ENCODE data around the gene HOMER1.

Gene HOMER1

GRCh38 chr5:79490323-79490936 is 23.5 kb downstream of the HOMER1 start:
- in situ Hi-C loops (cut with MboI; ENCODE audit: low sequenced_read_pairs), result no loop called here

- in situ Hi-C loops (cut with MboI; ENCODE audit: low sequenced_read_pairs), result no loop called here
These were observed 24.2 kb downstream of the HOMER1 start for GRCh38 chr5:79489773-79490172.

DNA sequence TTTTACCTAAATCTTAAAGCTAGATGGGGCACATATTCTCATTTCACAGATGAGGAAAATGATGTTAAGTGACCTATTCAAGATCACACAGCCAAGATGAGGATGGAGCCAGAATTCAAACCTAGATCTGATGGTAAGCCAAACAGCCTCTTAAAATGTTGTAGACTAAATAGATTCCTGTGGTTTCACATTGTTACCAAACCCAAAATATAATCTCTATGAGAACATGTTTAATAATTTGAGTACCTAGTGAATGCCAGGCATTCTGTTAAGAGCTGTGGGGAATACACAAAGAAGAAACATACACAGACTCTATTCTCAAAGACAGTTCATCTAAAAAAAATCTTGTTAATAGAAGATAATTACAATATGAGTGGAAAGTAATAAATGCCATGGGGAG is 25.2 kb downstream of the HOMER1 start:
- in situ Hi-C loops (cut with MboI; ENCODE audit: low sequenced_read_pairs), result no loop called here

DNA sequence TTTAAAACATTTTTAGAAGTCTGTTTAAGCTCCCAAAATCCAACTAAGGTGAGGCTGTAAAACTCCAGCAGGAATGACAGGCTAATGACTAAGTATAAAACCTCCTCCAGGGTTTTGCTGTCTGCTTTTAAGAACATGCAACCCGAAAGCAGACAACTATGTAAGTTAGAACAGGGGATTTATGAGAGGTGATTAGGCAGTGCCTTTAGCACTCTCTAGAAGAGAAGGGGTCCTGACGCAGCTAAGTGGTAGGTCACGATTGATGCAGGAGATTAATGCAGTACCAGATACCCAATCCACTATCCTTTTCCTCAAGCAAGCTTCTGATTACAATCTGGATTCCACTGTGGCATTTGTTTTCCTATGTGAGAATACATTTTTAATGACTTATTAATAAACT is 25.9 kb downstream of the HOMER1 start:
- in situ Hi-C loops (cut with MboI; ENCODE audit: low sequenced_read_pairs), result no loop called here

DNA sequence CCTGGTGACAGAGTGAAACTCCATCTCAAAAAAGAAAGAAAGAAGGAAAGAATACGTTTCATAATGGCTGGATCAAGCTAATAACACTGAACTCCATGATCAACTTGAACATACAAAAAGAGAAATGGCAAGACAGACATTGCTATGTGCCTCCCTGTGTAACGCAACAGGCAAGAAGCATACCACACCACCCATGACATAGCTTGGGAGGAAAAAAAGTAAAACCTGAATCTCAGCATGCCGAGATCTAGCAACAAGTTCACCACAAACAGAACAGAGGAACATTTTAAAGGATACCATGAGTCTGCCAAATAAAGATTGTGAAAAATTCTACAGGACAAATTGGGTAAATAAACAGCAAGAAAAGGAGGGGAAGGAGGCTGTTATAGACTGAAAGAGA is 26.7 kb downstream of the HOMER1 start:
- in situ Hi-C loops (cut with MboI; ENCODE audit: low sequenced_read_pairs), result no loop called here

DNA sequence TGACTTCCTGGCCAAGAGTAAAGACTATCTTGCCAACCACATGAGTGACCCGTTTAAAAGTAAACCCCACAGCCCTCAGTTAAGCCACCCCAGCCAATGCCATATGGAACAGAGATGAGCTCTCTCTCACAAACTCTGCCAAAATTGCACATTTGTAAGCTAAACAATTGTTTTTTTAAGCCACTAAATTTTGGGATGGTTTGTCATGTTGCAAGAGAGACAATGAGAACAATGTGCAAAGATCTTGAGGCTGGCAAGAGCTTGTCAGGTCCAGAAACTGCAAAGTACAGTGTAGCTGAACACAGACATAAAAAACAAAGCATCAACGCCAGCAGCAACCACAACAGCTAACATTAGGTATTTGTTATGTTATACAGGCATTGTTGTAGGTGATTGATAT is 27.8 kb downstream of the HOMER1 start:
- in situ Hi-C loops (cut with MboI; ENCODE audit: low sequenced_read_pairs), result no loop called here

DNA sequence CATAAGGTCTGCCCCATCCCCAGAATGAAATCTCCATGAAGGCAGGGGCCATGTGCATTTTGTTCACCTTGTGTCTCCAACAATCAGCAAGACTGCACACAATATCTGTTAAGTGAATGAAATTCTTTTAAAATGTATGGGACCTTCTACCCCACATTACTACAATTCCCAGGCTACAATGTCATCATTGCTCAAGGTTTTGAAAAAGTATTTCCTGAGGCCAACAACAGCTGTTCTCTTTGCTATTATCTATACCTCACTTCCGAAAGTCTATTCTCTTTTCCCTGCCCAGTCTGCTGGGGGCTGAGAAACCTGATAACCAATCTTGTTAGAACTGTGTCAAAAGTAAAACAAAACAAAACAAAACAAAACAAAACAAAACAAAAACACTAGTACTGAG is 29.2 kb downstream of the HOMER1 start:
- in situ Hi-C loops (cut with MboI; ENCODE audit: low sequenced_read_pairs), result no loop called here

DNA sequence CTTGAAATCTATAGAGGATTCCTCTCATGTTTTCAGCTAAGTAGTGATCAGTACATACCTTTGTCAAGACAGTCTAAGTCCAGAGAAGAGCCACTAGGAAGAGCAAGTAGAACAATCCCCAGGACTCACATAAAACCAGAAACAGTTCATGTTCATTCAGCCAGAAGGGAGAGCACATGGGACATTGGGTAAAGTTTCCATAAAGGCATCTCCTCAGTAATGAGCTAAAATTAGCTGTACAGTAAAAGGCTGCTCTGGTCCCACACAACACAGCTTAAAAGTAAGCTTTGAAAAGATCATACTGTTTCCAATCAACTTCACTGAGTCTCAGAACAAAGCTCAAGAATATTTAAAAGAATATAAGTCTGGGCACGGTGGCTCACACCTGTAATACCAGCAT is 32.4 kb downstream of the HOMER1 start:
- in situ Hi-C loops (cut with MboI; ENCODE audit: low sequenced_read_pairs), result no loop called here

DNA sequence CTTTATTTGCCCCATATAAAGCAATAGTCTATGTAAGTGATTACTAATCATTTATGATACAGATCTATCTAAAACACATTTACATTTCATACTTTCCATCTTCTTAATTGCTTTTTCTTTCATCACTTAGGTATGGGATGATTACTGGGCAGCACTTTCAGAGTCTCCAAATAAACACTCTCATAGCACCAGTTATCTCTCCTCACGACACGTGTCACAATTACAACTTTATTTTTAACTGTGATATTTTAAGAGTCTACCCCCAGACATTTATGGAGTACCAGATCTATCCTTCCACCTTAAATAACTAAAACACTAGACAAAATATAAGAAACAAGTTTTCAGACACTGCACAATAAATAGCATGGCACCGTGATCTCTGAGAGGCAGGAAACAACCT is 32.9 kb downstream of the HOMER1 start:
- in situ Hi-C loops (cut with MboI; ENCODE audit: low sequenced_read_pairs), result no loop called here

- in situ Hi-C loops (cut with MboI; ENCODE audit: low sequenced_read_pairs), result no loop called here
These were observed 38.8 kb downstream of the HOMER1 start for GRCh38 chr5:79475152-79475466.

DNA sequence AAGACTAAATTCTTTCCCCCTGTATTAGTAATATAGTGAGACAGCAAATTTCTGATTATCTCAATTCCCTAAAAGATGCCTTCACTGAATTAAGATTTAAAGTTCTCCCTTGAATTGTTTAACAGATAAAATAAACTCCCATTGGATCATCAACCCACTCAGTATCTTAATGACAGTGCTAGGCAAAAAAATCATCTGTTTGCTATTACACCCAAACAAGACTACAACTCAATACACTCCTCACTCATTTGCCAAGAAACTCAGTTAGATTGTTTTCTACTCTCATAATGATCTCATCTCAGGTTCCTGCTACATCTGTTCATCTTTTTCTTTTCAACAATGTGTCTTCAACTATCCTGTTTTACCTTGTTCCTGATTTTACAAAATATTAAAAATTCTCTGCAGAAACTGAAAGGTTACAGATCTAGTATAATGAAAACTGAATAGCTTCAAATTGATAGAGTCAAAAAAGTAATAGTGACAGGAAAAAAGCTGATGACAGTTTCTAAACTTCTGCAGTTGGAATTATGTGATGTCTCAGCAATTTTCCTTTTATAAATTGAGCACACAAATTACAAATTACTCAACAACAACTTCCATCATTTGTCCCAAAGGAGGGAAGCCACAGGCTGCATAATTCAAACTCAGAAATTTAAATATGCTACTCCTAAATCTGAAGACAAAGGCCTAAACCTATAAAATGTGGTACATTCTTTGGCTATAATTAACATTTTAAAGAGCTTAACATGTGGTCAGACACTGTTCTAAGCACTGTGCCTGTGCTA is 39.4 kb downstream of the HOMER1 start:
- in situ Hi-C loops (cut with MboI; ENCODE audit: low sequenced_read_pairs), result loop anchor here (25.0 kb wide), 2 partner anchors 337 to 462 kb away; no protein-coding TSS in a partner anchor

- in situ Hi-C loops (cut with MboI; ENCODE audit: low sequenced_read_pairs), result loop anchor here (25.0 kb wide), 2 partner anchors 334 to 459 kb away; no protein-coding TSS in a partner anchor
These were observed 42.4 kb downstream of the HOMER1 start for GRCh38 chr5:79471556-79471955.

DNA sequence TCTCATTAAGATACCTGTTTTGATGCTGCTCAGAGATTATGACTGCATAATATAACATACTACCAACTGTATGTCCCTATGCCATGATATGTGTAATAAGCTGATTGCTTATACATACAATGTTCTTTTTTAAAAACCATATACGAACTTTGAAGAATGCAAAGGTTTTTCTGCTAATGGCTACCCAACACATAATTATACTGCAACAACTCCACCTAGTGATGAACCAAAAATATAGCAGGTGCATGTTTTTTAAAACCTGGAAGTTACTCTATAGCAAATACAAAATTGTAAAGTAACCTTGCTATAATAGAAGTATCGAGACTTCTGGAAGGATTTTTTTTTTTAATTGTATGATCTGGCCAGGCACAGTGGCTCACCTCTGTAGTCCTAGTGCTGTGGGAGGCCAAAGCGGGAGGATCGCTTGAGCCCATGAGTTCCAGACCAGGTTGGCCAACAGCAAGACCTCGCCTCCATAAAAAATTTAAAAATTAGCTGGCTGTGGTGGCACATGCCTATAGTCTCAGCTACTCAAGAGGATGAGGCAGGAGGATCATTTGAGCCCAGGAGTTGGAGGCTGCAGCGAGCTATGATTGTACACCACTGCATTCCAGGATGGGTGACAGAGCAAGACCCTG is 49.1 kb downstream of the HOMER1 start:
- in situ Hi-C loops (cut with MboI; ENCODE audit: low sequenced_read_pairs), result loop anchor here (25.0 kb wide), 2 partner anchors 328 to 453 kb away; no protein-coding TSS in a partner anchor

DNA sequence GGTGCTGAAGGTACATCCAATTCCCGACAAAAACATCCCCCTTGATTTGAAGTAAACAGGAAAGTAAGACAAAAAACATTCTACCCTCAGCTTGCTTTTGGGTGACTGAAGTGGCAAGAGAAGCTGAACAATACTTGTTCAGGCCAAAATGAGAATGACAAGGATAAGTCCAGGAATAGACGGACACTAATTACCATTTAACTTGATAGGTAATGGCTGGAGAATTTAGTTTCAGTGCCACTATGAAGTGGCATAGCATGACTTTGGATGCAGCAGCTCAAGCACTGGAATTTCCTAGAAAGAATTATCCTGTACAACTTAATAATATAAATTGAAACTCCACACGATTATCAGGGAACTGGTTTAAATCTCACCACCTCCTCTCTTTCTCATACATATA is 49.7 kb downstream of the HOMER1 start:
- in situ Hi-C loops (cut with MboI; ENCODE audit: low sequenced_read_pairs), result loop anchor here (25.0 kb wide), 2 partner anchors 327 to 452 kb away; no protein-coding TSS in a partner anchor

DNA sequence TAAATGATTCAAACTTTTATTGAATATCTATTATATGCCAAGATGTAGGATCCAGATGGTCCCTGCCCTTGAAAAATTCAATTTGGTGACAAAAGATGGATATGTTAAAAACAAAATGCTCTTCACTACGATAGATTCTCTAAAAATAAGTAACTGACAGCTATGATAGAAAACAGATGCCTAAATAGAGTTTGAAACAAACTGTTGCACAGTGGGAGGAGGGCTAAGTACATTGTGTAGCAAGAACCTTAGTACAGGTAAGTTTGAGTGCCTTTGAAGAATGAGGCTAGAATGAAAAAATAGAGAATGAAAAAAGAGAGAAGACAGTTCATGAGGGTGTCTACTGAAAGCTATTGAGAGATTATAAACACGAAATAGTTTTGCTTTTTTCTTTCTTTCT is 54.3 kb downstream of the HOMER1 start:
- in situ Hi-C loops (cut with MboI; ENCODE audit: low sequenced_read_pairs), result loop anchor here (25.0 kb wide), 2 partner anchors 322 to 447 kb away; no protein-coding TSS in a partner anchor

DNA sequence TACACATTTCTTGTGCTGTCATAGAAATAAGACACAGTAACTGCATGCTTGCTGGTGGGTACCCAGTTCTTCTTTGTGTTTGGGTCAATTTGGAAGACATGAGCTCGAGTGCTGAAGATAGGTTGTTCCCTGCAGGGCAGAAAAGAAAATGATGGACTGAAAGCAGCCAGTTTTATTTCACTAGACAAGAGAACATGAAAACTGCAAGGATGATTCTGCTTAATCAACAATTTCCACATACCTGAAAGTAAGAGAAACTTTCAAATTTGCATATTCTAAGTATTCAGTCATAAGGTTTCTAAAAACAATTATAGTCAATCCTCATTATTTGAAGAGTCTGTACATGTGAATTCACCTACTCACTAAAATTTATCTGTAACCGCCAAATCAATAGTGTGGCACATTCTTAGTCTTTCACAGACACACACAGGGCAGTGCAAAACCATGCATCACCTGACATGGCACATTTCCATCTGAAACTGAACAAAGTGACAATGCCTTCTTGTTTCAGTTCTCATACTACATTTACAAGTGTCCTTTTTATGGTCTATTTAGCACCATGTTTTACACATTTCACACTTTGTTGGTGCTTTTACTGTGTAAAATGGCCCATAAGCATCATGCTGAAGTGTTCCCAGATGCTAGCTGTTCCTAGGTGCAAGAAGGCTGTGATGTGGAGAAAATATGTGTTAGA is 56.9 kb downstream of the HOMER1 start:
- in situ Hi-C loops (cut with MboI; ENCODE audit: low sequenced_read_pairs), result loop anchor here (25.0 kb wide), 2 partner anchors 320 to 445 kb away; no protein-coding TSS in a partner anchor

DNA sequence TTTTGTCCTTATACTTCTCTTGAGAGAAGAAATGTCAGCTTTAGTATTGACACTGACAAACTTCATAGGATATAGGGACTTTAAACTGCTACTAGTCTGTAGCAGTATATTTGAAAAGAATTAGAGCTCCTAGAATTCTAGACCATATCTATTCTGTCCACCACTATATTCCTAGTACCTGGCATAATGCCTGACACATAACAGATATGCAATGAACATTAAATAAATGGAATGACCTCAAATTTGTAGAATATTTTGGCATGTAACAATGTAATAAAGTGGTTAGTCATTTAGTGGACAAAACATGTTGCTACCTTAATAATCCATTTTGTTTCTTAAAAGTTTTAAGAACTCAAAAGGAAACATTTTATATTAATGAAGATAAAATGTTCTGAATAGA is 57.5 kb downstream of the HOMER1 start:
- in situ Hi-C loops (cut with MboI; ENCODE audit: low sequenced_read_pairs), result loop anchor here (25.0 kb wide), 2 partner anchors 319 to 444 kb away; no protein-coding TSS in a partner anchor

DNA sequence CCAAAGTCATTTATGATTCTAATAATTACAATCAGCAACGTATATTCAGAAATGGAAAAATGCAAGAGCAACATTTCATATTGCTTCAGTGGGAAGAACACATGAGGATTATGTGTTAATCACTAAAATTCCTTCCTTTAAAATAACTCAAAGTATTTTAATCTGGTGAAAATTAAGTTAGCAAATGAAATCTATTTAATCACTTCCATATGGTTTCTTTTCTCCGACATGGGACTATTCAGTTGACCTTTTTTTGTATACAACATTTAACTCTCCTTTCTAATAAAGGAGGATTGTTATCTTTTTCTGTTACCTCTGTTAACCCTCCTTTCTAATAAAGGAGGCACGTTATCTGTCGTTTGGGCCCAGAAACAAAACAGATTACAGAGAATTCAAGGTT is 59.9 kb downstream of the HOMER1 start:
- in situ Hi-C loops (cut with MboI; ENCODE audit: low sequenced_read_pairs), result loop anchor here (25.0 kb wide), 2 partner anchors 317 to 442 kb away; no protein-coding TSS in a partner anchor

DNA sequence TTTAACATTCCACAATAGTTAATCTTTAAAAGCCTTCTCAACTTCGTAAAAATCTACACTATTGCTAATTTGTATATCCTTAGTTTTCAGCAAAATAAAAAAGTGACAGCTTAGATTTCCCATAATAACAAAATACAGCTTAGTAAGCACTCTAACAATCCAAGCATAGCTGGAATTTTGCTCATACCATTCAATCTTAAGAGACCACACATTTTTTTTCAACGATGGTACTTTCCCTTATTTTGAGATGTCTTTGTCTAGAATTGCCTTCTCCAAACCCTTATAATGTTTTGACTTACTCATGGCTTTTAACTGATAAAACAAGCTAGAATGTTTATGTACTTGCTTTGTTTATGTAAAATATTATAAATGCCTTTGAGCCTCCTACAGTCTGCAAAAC is 65.6 kb downstream of the HOMER1 start:
- in situ Hi-C loops (cut with MboI; ENCODE audit: low sequenced_read_pairs), result no loop called here

- in situ Hi-C loops (cut with MboI; ENCODE audit: low sequenced_read_pairs), result no loop called here
These were observed 77.1 kb downstream of the HOMER1 start for GRCh38 chr5:79436821-79437220.

GRCh38 chr5:79436224-79436623 is 77.7 kb downstream of the HOMER1 start:
- in situ Hi-C loops (cut with MboI; ENCODE audit: low sequenced_read_pairs), result no loop called here

All from HL-60/S4 (cell line).